ENCODE measurements around the gene ASH1L. TPM values are rescaled to one million over a fixed set of nuclear protein-coding genes. Genes with fewer than 3 reads are reported as not detected.
"Not testable (repeated sequence)": the region's sequence is repeated elsewhere in the genome, so short reads cannot be mapped to it uniquely, and the experiment has no call there.

Gene ASH1L
- total RNA-seq, 4 donors from 2014 or later, result 55.6 to 81.3 (median 75.0) TPM

GRCh38 chr1:155342842-155343241, 219.8 kb downstream of the ASH1L start:
- no peaks in the 10 kb centered on the region for H3K4me1 ChIP-seq
- TF ChIP-seq CTCF (IDR thresholded peaks at IDR 0.05), result no peak
- TF ChIP-seq EP300 (IDR thresholded peaks at IDR 0.05), result no peak
- no peak for TF ChIP-seq POLR2A (IDR thresholded peaks at IDR 0.05)
- no peak for TF ChIP-seq POLR2AphosphoS5 (IDR thresholded peaks at IDR 0.05)
- no peak for ATAC-seq
- 90 to 100% methylated on average over 1 to 2 of the region's 3 CpGs for WGBS, 2 donors (ENCODE audit: low coverage in 1 of 2)
- peaks cover 7 to 100% of the 10 kb centered on the region in 2 donors for H3K36me3 ChIP-seq
- H3K27me3 ChIP-seq, result no peaks in the 10 kb centered on the region
- no peak overlapping the region for H3K27ac ChIP-seq
- H3K4me3 ChIP-seq, result no peak overlapping the region
- H3K9me3 ChIP-seq, result no peaks in the 10 kb centered on the region

GRCh38 chr1:155339515-155340097, 223.0 kb downstream of the ASH1L start:
- TF ChIP-seq POLR2AphosphoS5 (IDR thresholded peaks at IDR 0.05), result no peak
- no peak for TF ChIP-seq CTCF (IDR thresholded peaks at IDR 0.05)
- TF ChIP-seq EP300 (IDR thresholded peaks at IDR 0.05), result no peak
- no peak for TF ChIP-seq POLR2A (IDR thresholded peaks at IDR 0.05)
- WGBS, 2 donors (ENCODE audit: low coverage in 1 of 2), result 83 to 90% methylated on average over 7 to 8 of the region's 8 CpGs
- H3K36me3 ChIP-seq, result peaks cover 4 to 99% of the 10 kb centered on the region in 2 donors
- H3K4me1 ChIP-seq, result no peaks in the 10 kb centered on the region
- H3K27me3 ChIP-seq, result no peaks in the 10 kb centered on the region
- ATAC-seq, result no peak
- no peaks in the 10 kb centered on the region for H3K9me3 ChIP-seq
- H3K27ac ChIP-seq, result no peak overlapping the region
- H3K4me3 ChIP-seq, result no peak overlapping the region

GRCh38 chr1:155334962-155335361, 227.6 kb downstream of the ASH1L start:
- no peak overlapping the region for H3K4me3 ChIP-seq
- H3K27me3 ChIP-seq, result no peaks in the 10 kb centered on the region
- peaks cover 4 to 88% of the 10 kb centered on the region in 2 donors for H3K36me3 ChIP-seq
- no peak overlapping the region for H3K27ac ChIP-seq
- H3K9me3 ChIP-seq, result no peaks in the 10 kb centered on the region
- ATAC-seq, result no peak
- TF ChIP-seq POLR2AphosphoS5 (IDR thresholded peaks at IDR 0.05) (no peak), EP300 (IDR thresholded peaks at IDR 0.05) (no peak), POLR2A (IDR thresholded peaks at IDR 0.05) (no peak), CTCF (IDR thresholded peaks at IDR 0.05) (no peak)
- H3K4me1 ChIP-seq, result no peaks in the 10 kb centered on the region
- WGBS, 2 donors (ENCODE audit: low coverage in 1 of 2), result 9 to 20% methylated on average over 1 of the region's 1 CpG

GRCh38 chr1:155329980-155330598, 232.5 kb downstream of the ASH1L start:
- TF ChIP-seq POLR2A (IDR thresholded peaks at IDR 0.05) (no peak), EP300 (IDR thresholded peaks at IDR 0.05) (no peak), POLR2AphosphoS5 (IDR thresholded peaks at IDR 0.05) (no peak), CTCF (IDR thresholded peaks at IDR 0.05) (no peak)

GRCh38 chr1:155328856-155329255, 233.7 kb downstream of the ASH1L start:
- not testable (repeated sequence) for H3K27ac ChIP-seq, H3K27me3 ChIP-seq

More at GRCh38 chr1:155329980-155330598, 232.5 kb downstream of the ASH1L start:
- 79 to 85% methylated on average over 4 to 7 of the region's 11 CpGs for WGBS, 2 donors (ENCODE audit: low coverage in 1 of 2)
- Histone ChIP-seq H3K4me1 (peaks cover 0 to 23% (median 4%) of the 10 kb centered on the region in 3 donors), H3K4me3 (no peak overlapping the region), H3K36me3 (peaks cover 0 to 81% of the 10 kb centered on the region in 2 donors), H3K27me3 (no peaks in the 10 kb centered on the region), H3K9me3 (no peaks in the 10 kb centered on the region), H3K27ac (no peak overlapping the region)
- no peak for ATAC-seq

More at GRCh38 chr1:155328856-155329255, 233.7 kb downstream of the ASH1L start:
- Histone ChIP-seq H3K36me3 (peaks cover 0 to 68% of the 10 kb centered on the region in 2 donors), H3K4me1 (peaks cover 0 to 30% (median 4%) of the 10 kb centered on the region in 3 donors)
- WGBS, 2 donors (ENCODE audit: low coverage in 1 of 2), result 65 to 73% methylated on average over 3 to 7 of the region's 7 CpGs
- ATAC-seq, H3K4me3 ChIP-seq, H3K9me3 ChIP-seq: not testable (repeated sequence)
